NCI-H2227 (cell line): ENCODE results near the gene DNM1.

ENCODE experiments used
- DNase-seq: peaks from one replicate; lab custom pipeline; 2025; ENCODE audit not compliant: unreplicated experiment; lab: John Stamatoyannopoulos, UW

DNM1 gene

GRCh38 chr9:128203024-128203706 is at the start of gene DNM1:
Gene DNM1, plus strand, starts transcription at chr9:128203379. Its CDS starts 92 bp downstream, at chr9:128203471.
- DNase-seq, result peak; percentile 77

GRCh38 chr9:128153947-128154695 is 49.1 kb upstream of the DNM1 start:
- DNase-seq, result no peak

- no peak for DNase-seq
These were observed 47.3 kb upstream of the DNM1 start for GRCh38 chr9:128155736-128156500.

- peak; percentile 64 for DNase-seq
These were observed 43.7 kb upstream of the DNM1 start for GRCh38 chr9:128159522-128159783.

GRCh38 chr9:128159784-128160602 is 43.2 kb upstream of the DNM1 start, which contains the start of gene BBLN:
Gene BBLN, plus strand, starts transcription at chr9:128160265. Its CDS starts 143 bp downstream, at chr9:128160408.
- DNase-seq, result peak; percentile 94

- DNase-seq, result peak; percentile 27
These were observed 42.6 kb upstream of the DNM1 start for GRCh38 chr9:128160603-128160987.

GRCh38 chr9:128161215-128161902 is 41.8 kb upstream of the DNM1 start:
- no peak for DNase-seq

- DNase-seq, result no peak
These were observed 40.8 kb upstream of the DNM1 start for GRCh38 chr9:128162215-128163026.

GRCh38 chr9:128163027-128163515 is 40.1 kb upstream of the DNM1 start:
- no peak for DNase-seq

- no peak for DNase-seq
These were observed 39.5 kb upstream of the DNM1 start for GRCh38 chr9:128163523-128164306.

- no peak for DNase-seq
These were observed 38.8 kb upstream of the DNM1 start for GRCh38 chr9:128164307-128164885.

- DNase-seq, result no peak
These were observed 37.0 kb upstream of the DNM1 start for GRCh38 chr9:128166169-128166568.

GRCh38 chr9:128167209-128167608 is 36.0 kb upstream of the DNM1 start:
- no peak for DNase-seq

- no peak for DNase-seq
These were observed 34.4 kb upstream of the DNM1 start for GRCh38 chr9:128168731-128169308.

- no peak for DNase-seq
These were observed 33.7 kb upstream of the DNM1 start for GRCh38 chr9:128169492-128169891.

GRCh38 chr9:128169925-128170324 is 33.3 kb upstream of the DNM1 start:
- DNase-seq, result no peak

- no peak for DNase-seq
These were observed 29.1 kb upstream of the DNM1 start for GRCh38 chr9:128174062-128174461.

- DNase-seq, result no peak
These were observed 28.0 kb upstream of the DNM1 start for GRCh38 chr9:128175102-128175563.
